Pancreas (tissue), 10 donors: ENCODE data around the gene ATXN10. TPM values are rescaled to one million over a fixed set of nuclear protein-coding genes. Genes with fewer than 3 reads are reported as not detected.

Experiments used
- ATAC-seq, 4 donors: fragments of 200-7000 bp; cut with Tn5 transposase; one replicate each; pipeline versions ENCODE4 v1.8.0 to v1.9.1; 2020; ENCODE audit warnings: mild to moderate bottlenecking in 4 of 4, moderate library complexity in 4 of 4
- DNase-seq, 6 donors: peaks; one replicate each; pipeline ENCODE4 v3.0.0-alpha.2; 2020
- FAIRE-seq: peaks from 2 replicates; lab custom pipeline; 2012; peaks lifted over from hg19 to GRCh38; lab: Jason Lieb, UNC
- H3K27ac ChIP-seq, 4 donors: fragments of 200-600 bp; sonication (generic); 1 replicate in 3 of 4; 2 replicates in 1 of 4; pipeline versions ENCODE4 v1.5.0 to v1.8.0; 2020
- H3K27me3 ChIP-seq, 4 donors: fragments of 200-600 bp; one replicate each; pipeline ENCODE4 v1.8.0; 2021
- H3K36me3 ChIP-seq, 3 donors: fragments of 200-600 bp; sonication (generic) in 1 of 3; one replicate each; pipeline versions ENCODE4 v1.5.0 to v1.8.0; 2020 to 2021
- H3K4me1 ChIP-seq, 3 donors: fragments of 200-600 bp; one replicate each; pipeline ENCODE4 v1.8.0; 2021
- H3K4me3 ChIP-seq, 4 donors: fragments of 200-600 bp; sonication (generic) in 2 of 4; one replicate each; pipeline versions ENCODE4 v1.5.0 to v1.8.0; 2020 to 2021
- H3K9me3 ChIP-seq, 4 donors: fragments of 200-600 bp; one replicate each; pipeline ENCODE4 v1.8.0; 2021
- WGBS, 2 donors: extraction: QIAGEN DNeasy Blood & Tissue Kit; methylation state at CpG; one replicate each; pipeline ENCODE4 v1.1.7; 2013; 5-methylcytosine and 5-hydroxymethylcytosine counted together
- intact Hi-C, 3 donors: fragments of 100-400 bp; cut with DNase I; formaldehyde crosslinking; loops; one replicate each; pipeline versions ENCODE4 v1.11.1 to v1.14.2; 2022
- polyA plus RNA-seq, 2 donors: library from polyadenylated mRNA; stranded (reverse); fragments of 200-250 nt; gene quantifications; one replicate each; pipeline ENCODE4 v1.2.3, GENCODE V29; 2013
- total RNA-seq, 6 donors: library from RNA; stranded (reverse); fragmentation: NEBNext Ultra II Directional in 4 of 6; extraction: Animal tissue kit (Norgen Biotek cat#: 25700) in 4 of 6; gene quantifications; one replicate each; pipeline versions ENCODE4 v1.2.1 to v1.2.4, GENCODE V29; 2021 to 2023
- TF ChIP-seq, protein P1 (sequence below), 4 donors: fragments of 200-600 bp; sonication (generic) in 3 of 4; IDR thresholded peaks; one replicate each; pipeline versions ENCODE4 v1.5.0 to v1.8.0; 2021; ENCODE audit warnings: antibody characterized with exemption in 4 of 4
- donor health status: healthy with polysubstance abuse.
- donor health status: DM: no; HTN: no; CAD: no; lungs with moderate emphysema.
- donor health status: DM: no; HTN: no; CAD: no.
- donor health status: control.
- donor health status: control.
- donor health status: Bipolar disorder and iron deficiency.
- donor health status: DM: yes; HTN: yes; CAD: no.
- donor health status: DM: no; HTN: no; CAD: no.
- donor health status: DM: no; HTN: no; CAD: no.
- donor health status: DM: yes; HTN: yes; CAD: no.

The ATXN10 gene
- total and polyA plus RNA-seq, 8 donors, result 19.1 to 75.1 (median 62.4) TPM

DNA sequence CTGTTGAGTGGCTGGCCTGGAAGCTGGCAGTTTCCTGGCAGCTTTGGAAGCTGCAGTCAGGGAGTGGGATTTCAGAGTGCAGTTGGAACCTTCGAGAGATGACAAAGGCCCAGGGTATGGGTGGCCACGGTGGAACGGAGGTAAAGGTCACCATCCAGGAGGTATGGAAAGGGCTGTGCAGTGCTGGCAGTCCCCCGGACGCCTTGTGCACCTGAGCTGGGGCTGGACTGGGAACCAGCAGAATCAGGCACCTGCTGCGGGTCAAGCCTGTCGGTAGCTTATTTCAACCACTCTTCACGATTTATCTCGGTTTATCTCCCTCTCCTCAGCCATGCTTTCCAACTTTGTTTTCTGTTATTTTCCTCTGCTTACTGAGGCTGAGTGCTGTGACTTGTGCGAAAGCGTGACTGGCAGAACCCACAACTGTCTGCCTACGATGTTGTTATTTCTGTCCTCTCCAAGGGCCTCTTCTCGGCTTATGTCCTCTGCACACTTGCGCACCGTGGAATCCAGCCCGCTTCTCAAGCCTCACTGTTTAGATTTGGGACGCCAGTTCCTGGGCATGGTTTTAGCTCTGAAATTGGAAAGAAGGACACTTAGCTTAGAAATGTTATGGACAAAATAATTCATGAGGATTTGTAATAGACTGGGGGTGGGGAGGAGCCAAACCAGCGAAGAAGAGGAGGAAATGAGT, 24.0 kb upstream of the ATXN10 start:
- TF ChIP-seq, protein P1, sequence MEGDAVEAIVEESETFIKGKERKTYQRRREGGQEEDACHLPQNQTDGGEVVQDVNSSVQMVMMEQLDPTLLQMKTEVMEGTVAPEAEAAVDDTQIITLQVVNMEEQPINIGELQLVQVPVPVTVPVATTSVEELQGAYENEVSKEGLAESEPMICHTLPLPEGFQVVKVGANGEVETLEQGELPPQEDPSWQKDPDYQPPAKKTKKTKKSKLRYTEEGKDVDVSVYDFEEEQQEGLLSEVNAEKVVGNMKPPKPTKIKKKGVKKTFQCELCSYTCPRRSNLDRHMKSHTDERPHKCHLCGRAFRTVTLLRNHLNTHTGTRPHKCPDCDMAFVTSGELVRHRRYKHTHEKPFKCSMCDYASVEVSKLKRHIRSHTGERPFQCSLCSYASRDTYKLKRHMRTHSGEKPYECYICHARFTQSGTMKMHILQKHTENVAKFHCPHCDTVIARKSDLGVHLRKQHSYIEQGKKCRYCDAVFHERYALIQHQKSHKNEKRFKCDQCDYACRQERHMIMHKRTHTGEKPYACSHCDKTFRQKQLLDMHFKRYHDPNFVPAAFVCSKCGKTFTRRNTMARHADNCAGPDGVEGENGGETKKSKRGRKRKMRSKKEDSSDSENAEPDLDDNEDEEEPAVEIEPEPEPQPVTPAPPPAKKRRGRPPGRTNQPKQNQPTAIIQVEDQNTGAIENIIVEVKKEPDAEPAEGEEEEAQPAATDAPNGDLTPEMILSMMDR (IDR thresholded peaks at IDR 0.05), result no peak
- DNase-seq (no peak), ATAC-seq (no peak), FAIRE-seq (no peak)
- H3K4me1 ChIP-seq, result no peaks in the 10 kb centered on the region
- no peaks in the 10 kb centered on the region for H3K9me3 ChIP-seq
- intact Hi-C loops, result loop anchor here in 1 of 3 donors (10.0 kb wide), 1 partner anchor 217 kb away; no protein-coding TSS in a partner anchor
- WGBS, 2 donors, result 69 to 83% methylated on average over 18 of the region's 18 CpGs
- no peaks in the 10 kb centered on the region for H3K36me3 ChIP-seq
- H3K4me3 ChIP-seq, result no peak overlapping the region
- no peak overlapping the region for H3K27ac ChIP-seq
- no peaks in the 10 kb centered on the region for H3K27me3 ChIP-seq

DNA sequence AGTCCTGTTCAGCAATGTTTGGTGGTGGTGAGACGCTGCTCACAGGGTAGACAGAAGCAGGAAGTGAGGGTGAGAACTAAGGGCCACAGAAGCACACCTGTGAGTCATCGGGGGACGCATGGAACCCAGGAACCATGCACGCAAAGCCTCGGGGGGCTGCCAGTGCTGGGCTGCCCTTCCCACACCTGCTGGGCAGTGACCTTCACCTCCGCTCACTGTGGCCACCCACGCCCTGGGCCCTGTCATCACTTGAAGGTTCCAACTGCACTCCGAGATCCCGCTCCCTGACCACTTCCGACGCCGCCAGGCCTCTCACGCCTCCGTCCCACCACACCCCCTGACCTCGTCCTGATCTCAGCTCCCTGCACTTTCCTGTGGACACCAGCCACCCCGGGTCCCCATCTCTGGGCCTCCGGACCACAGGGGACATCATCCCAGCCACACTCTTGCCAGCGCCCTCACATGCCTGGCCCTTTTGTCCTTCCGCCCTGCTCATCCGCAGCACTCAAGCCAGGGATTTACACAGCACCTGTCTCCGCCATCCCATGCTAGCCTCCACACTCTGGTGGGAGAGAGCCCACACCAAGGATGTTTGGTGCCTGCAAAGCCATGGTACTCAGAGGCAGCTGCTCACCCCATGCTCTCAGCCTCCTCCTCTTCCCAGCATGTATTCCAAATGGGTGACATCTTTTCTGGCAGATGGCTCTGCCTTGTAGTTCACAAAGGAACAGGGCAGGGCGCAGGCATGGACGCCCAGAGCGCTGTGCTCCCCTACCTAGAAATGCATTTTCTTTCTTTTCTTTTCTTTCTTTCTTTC, 23.1 kb upstream of the ATXN10 start:
- Histone ChIP-seq H3K4me3 (no peak overlapping the region), H3K27ac (no peak overlapping the region), H3K36me3 (no peaks in the 10 kb centered on the region), H3K9me3 (no peaks in the 10 kb centered on the region), H3K27me3 (no peaks in the 10 kb centered on the region), H3K4me1 (no peaks in the 10 kb centered on the region)
- no peak for FAIRE-seq
- intact Hi-C loops, result loop anchor here in 1 of 3 donors (10.0 kb wide), 1 partner anchor 216 kb away; no protein-coding TSS in a partner anchor
- DNase-seq, result no peak
- no peak for ATAC-seq
- TF ChIP-seq, protein P1 (IDR thresholded peaks at IDR 0.05), result no peak
- WGBS, 2 donors, result 74 to 83% methylated on average over 22 to 24 of the region's 24 CpGs

DNA sequence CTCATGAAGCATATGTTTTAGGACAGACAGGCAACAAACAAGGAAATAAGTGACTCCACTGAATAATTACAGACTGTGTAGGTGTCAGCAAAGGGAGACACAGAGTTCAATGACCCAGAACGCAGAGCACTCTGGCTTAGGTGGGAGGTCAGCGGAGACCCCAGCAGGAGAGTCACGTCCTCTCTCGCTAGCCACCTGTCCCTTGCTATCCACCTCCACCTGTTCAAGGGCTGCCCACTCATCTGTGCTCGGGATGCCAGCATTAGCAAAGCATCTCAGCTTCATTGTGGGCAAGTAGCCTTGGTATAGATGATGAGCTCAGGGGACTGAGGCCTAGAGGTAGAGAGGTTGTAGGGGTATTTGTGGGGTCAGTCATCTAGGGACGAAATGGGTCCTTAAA, 21.8 kb upstream of the ATXN10 start:
- Histone ChIP-seq H3K4me3 (no peak overlapping the region), H3K9me3 (no peaks in the 10 kb centered on the region), H3K36me3 (no peaks in the 10 kb centered on the region), H3K27ac (no peak overlapping the region), H3K27me3 (no peaks in the 10 kb centered on the region), H3K4me1 (no peaks in the 10 kb centered on the region)
- TF ChIP-seq, protein P1 (IDR thresholded peaks at IDR 0.05), result no peak
- FAIRE-seq (no peak), ATAC-seq (no peak), DNase-seq (no peak)
- WGBS, 2 donors, result 81 to 92% methylated on average over 6 of the region's 6 CpGs
- intact Hi-C loops, result loop anchor here in 1 of 3 donors (10.0 kb wide), 1 partner anchor 215 kb away; no protein-coding TSS in a partner anchor

DNA sequence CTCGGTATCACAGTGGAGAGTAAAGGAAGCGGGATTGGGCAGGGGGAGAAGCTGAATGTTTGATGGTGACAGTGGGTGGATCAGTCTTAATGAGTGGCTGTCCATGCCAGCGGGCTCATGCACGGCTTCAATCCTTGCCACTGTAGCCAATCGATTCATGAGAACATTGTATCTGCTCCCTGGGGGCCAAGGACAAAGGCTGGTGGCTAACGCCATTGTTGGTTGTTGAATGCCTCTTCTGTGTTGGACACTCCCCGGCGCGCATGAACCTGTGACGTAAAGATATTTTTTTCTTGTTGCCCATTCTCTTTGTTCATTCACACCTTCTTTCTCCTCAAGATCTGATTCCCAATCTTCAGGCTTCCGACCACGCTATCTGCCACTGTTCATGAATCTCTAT, 20.9 kb upstream of the ATXN10 start:
- Histone ChIP-seq H3K4me3 (no peak overlapping the region), H3K27ac (no peak overlapping the region), H3K36me3 (no peaks in the 10 kb centered on the region), H3K9me3 (no peaks in the 10 kb centered on the region), H3K27me3 (no peaks in the 10 kb centered on the region), H3K4me1 (no peaks in the 10 kb centered on the region)
- DNase-seq (no peak), FAIRE-seq (no peak), ATAC-seq (no peak)
- WGBS, 2 donors, result 92 to 94% methylated on average over 12 of the region's 12 CpGs
- TF ChIP-seq, protein P1 (IDR thresholded peaks at IDR 0.05), result no peak
- intact Hi-C loops, result no loop called here
